HCT116 (cell line): ENCODE data around the gene SMPDL3B. TPM values are rescaled to one million over a fixed set of nuclear protein-coding genes. Genes with fewer than 3 reads are reported as not detected.

Experiments
- ATAC-seq: fragments of 200-7000 bp; cut with Tn5 transposase; 2 replicates; pipeline ENCODE4 v1.9.1; 2020; ENCODE audit warnings: mild to moderate bottlenecking, moderate library complexity
- BruUV-seq: library from RNA; stranded (reverse); fragments of 400-500 nt; replicated peaks from 2 replicates; lab custom pipeline; 2021; lab: Mats Ljungman, UMichigan
- CTCF ChIA-PET: fragments of 300-600 bp; sonication (Branson Sonifier 250); formaldehyde crosslinking; loops from one replicate; lab custom pipeline; 2021; ENCODE audit warnings: antibody characterized with exemption; lab: Charles Lee
- POLR2A ChIA-PET: fragments of 300-600, 350-600 bp; sonication (Branson Sonifier 250); formaldehyde crosslinking; loops from one replicate; lab custom pipeline; 2021; ENCODE audit warnings: antibody characterized with exemption; lab: Charles Lee
- RAD21 ChIA-PET, 2 experiments: fragments of 300-600 bp; sonication (Branson Sonifier 250); formaldehyde crosslinking; loops; one replicate each; lab custom pipeline; 2023; ENCODE audit warnings: low total read pairs in 2 of 2; ENCODE audit not compliant: uncharacterized antibody in 2 of 2, unreplicated experiment in 2 of 2, low non-redundant PET in 1 of 2; lab: Charles Lee
- DNase-seq: peaks from one replicate; pipeline ENCODE4 v3.0.0-alpha.2; 2010; ENCODE audit warnings: low read depth, low spot score
- H2AFZ ChIP-seq: fragments of 200-600 bp; shearing (Covaris generic), sonication (generic); 2 replicates; pipeline ENCODE4 v1.6.1; 2017; ENCODE audit warnings: low read depth, mixed run types, mixed read lengths, antibody characterized with exemption, low read length; ENCODE audit not compliant: poor library complexity, severe bottlenecking
- H3K27ac ChIP-seq: 2 replicates; pipeline ENCODE4 v1.5.1; 2012; ENCODE audit warnings: low read depth, low read length
- H3K27me3 ChIP-seq: fragments of 200-600 bp; sonication (generic); 2 replicates; pipeline ENCODE4 v1.6.1; 2016; ENCODE audit warnings: mixed run types, low read length, mixed read lengths; ENCODE audit not compliant: insufficient read depth
- H3K36me3 ChIP-seq, 2 experiments: fragments of 200-500 bp in 1 of 2; fragments of 200-600 bp in 1 of 2; sonication (Bioruptor generic) in 1 of 2; sonication (generic) in 1 of 2; 2 replicates each; pipeline versions ENCODE4 v1.5.1 to v1.6.1; 2014 to 2016; ENCODE audit warnings: low read length in 2 of 2, inconsistent platforms in 1 of 2, mixed read lengths in 1 of 2, mixed run types in 1 of 2; ENCODE audit not compliant: insufficient read depth in 2 of 2, control insufficient read depth in 1 of 2
- H3K4me1 ChIP-seq, 2 experiments: fragments of 200-600 bp in 1 of 2; sonication (generic) in 1 of 2; 2 replicates each; pipeline versions ENCODE4 v1.5.1 to v1.6.1; 2012 to 2017; ENCODE audit warnings: low read length in 2 of 2, inconsistent platforms in 1 of 2, mild to moderate bottlenecking in 1 of 2, mixed read lengths in 1 of 2, mixed run types in 1 of 2, moderate library complexity in 1 of 2; ENCODE audit not compliant: insufficient read depth in 2 of 2, control insufficient read depth in 1 of 2
- H3K4me2 ChIP-seq: fragments of 200-600 bp; sonication (generic); 2 replicates; pipeline ENCODE4 v1.6.1; 2017; ENCODE audit warnings: mixed run types, low read length, mixed read lengths
- H3K4me3 ChIP-seq, 2 experiments: fragments of 200-600 bp in 1 of 2; sonication (generic) in 1 of 2; replicated peaks in 1 of 2; 2 replicates each; pipeline ENCODE4 v1.5.1; 2011 to 2016; ENCODE audit warnings: low read length in 2 of 2, control low read depth in 1 of 2, low read depth in 1 of 2, mild to moderate bottlenecking in 1 of 2, mixed read lengths in 1 of 2, mixed run types in 1 of 2
- H3K79me2 ChIP-seq: fragments of 200-600 bp; sonication (generic); 2 replicates; pipeline ENCODE4 v1.6.1; 2017; ENCODE audit warnings: mild to moderate bottlenecking, mixed run types, low read length, moderate library complexity, mixed read lengths; ENCODE audit not compliant: insufficient read depth
- H3K9ac ChIP-seq: fragments of 200-600 bp; sonication (generic); 2 replicates; pipeline ENCODE4 v1.6.1; 2016; ENCODE audit warnings: low read length, mixed read lengths
- H3K9me2 ChIP-seq: fragments of 200-600 bp; sonication (generic), shearing (Covaris generic); 2 replicates; pipeline ENCODE4 v1.6.1; 2017; ENCODE audit warnings: mixed run types, mild to moderate bottlenecking, moderate library complexity; ENCODE audit not compliant: insufficient read depth
- H3K9me3 ChIP-seq, 2 experiments: fragments of 200-500 bp in 1 of 2; fragments of 200-600 bp in 1 of 2; sonication (Bioruptor generic) in 1 of 2; sonication (generic) in 1 of 2; 2 replicates each; pipeline ENCODE4 v1.6.1; 2014 to 2017; ENCODE audit warnings: low read length in 2 of 2, mixed read lengths in 2 of 2, inconsistent platforms in 1 of 2, low read depth in 1 of 2, mild to moderate bottlenecking in 1 of 2, mixed run types in 1 of 2, moderate library complexity in 1 of 2; ENCODE audit not compliant: control insufficient read depth in 1 of 2, insufficient read depth in 1 of 2
- H4K20me1 ChIP-seq: fragments of 200-600 bp; sonication (generic), shearing (Covaris generic); 2 replicates; pipeline ENCODE4 v1.6.1; 2017; ENCODE audit warnings: mixed run types, mild to moderate bottlenecking, moderate library complexity; ENCODE audit not compliant: insufficient read depth
- CBX3 ChIP-seq: IDR thresholded peaks from 2 replicates; pipeline ENCODE4 v1.6.1; 2012; ENCODE audit warnings: low read depth
- ELF1 ChIP-seq: IDR thresholded peaks from 2 replicates; pipeline ENCODE4 v1.6.1; 2012; ENCODE audit warnings: low read depth, borderline replicate concordance
- EZH2 ChIP-seq: fragments of 200-600 bp; sonication (generic); IDR thresholded peaks from 2 replicates; pipeline ENCODE4 v1.6.1; 2017; ENCODE audit warnings: antibody characterized with exemption, mixed run types
- EZH2phosphoT487 ChIP-seq: fragments of 200-600 bp; IDR thresholded peaks from 2 replicates; pipeline ENCODE4 v1.6.1; 2018; ENCODE audit warnings: antibody characterized with exemption, borderline replicate concordance
- JUND ChIP-seq: IDR thresholded peaks from 2 replicates; pipeline ENCODE4 v1.6.1; 2012
- POLR2A ChIP-seq: IDR thresholded peaks from 2 replicates; pipeline ENCODE4 v1.7.0; 2011; ENCODE audit warnings: borderline replicate concordance; ENCODE audit not compliant: insufficient read depth, insufficient read length; ENCODE audit errors: extremely low read depth
- SRF ChIP-seq: IDR thresholded peaks from 2 replicates; pipeline ENCODE4 v1.6.1; 2012; ENCODE audit warnings: low read depth
- TCF7L2 ChIP-seq: IDR thresholded peaks from 2 replicates; pipeline ENCODE4 v1.7.0; 2011; ENCODE audit warnings: borderline replicate concordance, inconsistent platforms; ENCODE audit not compliant: insufficient read depth, insufficient read length; ENCODE audit errors: extremely low read depth
- ZFX ChIP-seq: fragments of 450-650 bp; IDR thresholded peaks from 2 replicates; pipeline ENCODE4 v1.6.1; 2017
- intact Hi-C: fragments of 100-400 bp; cut with micrococcal nuclease; formaldehyde crosslinking; loops from 2 replicates; pipeline ENCODE4 v1.10.0; 2022
- total RNA-seq: library from RNA; stranded (reverse); gene quantifications from one replicate; pipeline ENCODE4 v1.2.1, GENCODE V29; 2021; ENCODE audit not compliant: unreplicated experiment
- TF ChIP-seq, protein P1 (sequence below): IDR thresholded peaks from 2 replicates; pipeline ENCODE4 v1.6.1; 2012
- TF ChIP-seq, protein P2 (sequence below): IDR thresholded peaks from 2 replicates; pipeline ENCODE4 v1.6.1; 2011; ENCODE audit warnings: mild to moderate bottlenecking, low read length, moderate library complexity; ENCODE audit not compliant: insufficient replicate concordance; ENCODE audit errors: extremely low read depth
- TF ChIP-seq, protein P3 (sequence below), 3 experiments: fragments of 200-600 bp in 1 of 3; sonication (generic) in 1 of 3; IDR thresholded peaks in 2 of 3; conservative IDR thresholded peaks in 1 of 3; 2 replicates each; pipeline ENCODE4 v1.5.1; 2012 to 2017; ENCODE audit warnings: low read depth in 2 of 3, low read length in 2 of 3, antibody characterized with exemption in 1 of 3, borderline replicate concordance in 1 of 3, control low read depth in 1 of 3, mild to moderate bottlenecking in 1 of 3, mixed read lengths in 1 of 3, mixed run types in 1 of 3, moderate library complexity in 1 of 3; ENCODE audit not compliant: insufficient read depth in 1 of 3

The SMPDL3B gene
- total RNA-seq, 1 experiment from 2014 or later = 16.4 TPM

DNA sequence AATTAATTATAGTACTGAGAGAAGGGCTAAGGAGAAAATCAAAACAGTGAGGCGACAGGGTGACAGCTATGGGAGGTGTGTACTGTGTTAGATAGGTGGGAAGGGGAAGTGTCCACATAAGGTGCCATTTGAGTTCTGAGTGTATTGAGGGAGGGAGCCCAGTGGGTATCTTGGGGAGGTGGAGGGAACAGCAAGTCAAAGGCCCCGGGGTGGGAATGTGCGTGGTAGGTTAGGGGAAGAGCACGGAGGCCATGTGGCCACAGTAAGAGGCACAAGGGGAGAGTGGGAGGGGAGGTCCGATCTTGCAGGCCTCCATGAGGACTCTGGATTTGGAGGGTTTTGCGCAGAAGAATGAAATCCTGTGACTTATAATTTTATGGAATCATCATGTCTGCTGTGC lies 22.0 kb downstream of the SMPDL3B start:
- no peak for ATAC-seq
- Histone ChIP-seq H3K27me3 (no peaks in the 10 kb centered on the region), H3K4me1 (peaks cover 17 to 31% of the 10 kb centered on the region in 2 experiments), H3K9me3 (no peaks in the 10 kb centered on the region), H2AFZ (no peak overlapping the region), H3K79me2 (peaks cover 7% of the 10 kb centered on the region; the same call in 1 of the 2 replicates), H3K4me2 (no peak overlapping the region), H3K27ac (no peak overlapping the region), H3K4me3 (no peak overlapping the region), H4K20me1 (no peaks in the 10 kb centered on the region), H3K9ac (no peak overlapping the region), H3K36me3 (no peaks in the 10 kb centered on the region), H3K9me2 (no peaks in the 10 kb centered on the region)
- TF ChIP-seq CBX3 = no peak
- TF ChIP-seq JUND = no peak
- TF ChIP-seq, protein P1, sequence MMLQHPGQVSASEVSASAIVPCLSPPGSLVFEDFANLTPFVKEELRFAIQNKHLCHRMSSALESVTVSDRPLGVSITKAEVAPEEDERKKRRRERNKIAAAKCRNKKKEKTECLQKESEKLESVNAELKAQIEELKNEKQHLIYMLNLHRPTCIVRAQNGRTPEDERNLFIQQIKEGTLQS = no peak
- TF ChIP-seq EZH2phosphoT487 = no peak
- no peak for TF ChIP-seq ZFX
- TF ChIP-seq EZH2 = no peak
- no peak for TF ChIP-seq SRF
- TF ChIP-seq, protein P2, sequence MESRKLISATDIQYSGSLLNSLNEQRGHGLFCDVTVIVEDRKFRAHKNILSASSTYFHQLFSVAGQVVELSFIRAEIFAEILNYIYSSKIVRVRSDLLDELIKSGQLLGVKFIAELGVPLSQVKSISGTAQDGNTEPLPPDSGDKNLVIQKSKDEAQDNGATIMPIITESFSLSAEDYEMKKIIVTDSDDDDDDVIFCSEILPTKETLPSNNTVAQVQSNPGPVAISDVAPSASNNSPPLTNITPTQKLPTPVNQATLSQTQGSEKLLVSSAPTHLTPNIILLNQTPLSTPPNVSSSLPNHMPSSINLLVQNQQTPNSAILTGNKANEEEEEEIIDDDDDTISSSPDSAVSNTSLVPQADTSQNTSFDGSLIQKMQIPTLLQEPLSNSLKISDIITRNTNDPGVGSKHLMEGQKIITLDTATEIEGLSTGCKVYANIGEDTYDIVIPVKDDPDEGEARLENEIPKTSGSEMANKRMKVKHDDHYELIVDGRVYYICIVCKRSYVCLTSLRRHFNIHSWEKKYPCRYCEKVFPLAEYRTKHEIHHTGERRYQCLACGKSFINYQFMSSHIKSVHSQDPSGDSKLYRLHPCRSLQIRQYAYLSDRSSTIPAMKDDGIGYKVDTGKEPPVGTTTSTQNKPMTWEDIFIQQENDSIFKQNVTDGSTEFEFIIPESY = no peak
- TF ChIP-seq ELF1 = no peak
- TF ChIP-seq POLR2A = no peak
- TF ChIP-seq TCF7L2 = no peak
- TF ChIP-seq, protein P3, sequence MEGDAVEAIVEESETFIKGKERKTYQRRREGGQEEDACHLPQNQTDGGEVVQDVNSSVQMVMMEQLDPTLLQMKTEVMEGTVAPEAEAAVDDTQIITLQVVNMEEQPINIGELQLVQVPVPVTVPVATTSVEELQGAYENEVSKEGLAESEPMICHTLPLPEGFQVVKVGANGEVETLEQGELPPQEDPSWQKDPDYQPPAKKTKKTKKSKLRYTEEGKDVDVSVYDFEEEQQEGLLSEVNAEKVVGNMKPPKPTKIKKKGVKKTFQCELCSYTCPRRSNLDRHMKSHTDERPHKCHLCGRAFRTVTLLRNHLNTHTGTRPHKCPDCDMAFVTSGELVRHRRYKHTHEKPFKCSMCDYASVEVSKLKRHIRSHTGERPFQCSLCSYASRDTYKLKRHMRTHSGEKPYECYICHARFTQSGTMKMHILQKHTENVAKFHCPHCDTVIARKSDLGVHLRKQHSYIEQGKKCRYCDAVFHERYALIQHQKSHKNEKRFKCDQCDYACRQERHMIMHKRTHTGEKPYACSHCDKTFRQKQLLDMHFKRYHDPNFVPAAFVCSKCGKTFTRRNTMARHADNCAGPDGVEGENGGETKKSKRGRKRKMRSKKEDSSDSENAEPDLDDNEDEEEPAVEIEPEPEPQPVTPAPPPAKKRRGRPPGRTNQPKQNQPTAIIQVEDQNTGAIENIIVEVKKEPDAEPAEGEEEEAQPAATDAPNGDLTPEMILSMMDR (IDR thresholded peaks at IDR 0.05 in 2 of 3, conservative IDR thresholded peaks at IDR 0.05 in 1 of 3; ENCODE audit: borderline replicate concordance in 1 of 3, insufficient read depth in 1 of 3, low read depth in 2 of 3, low read length in 2 of 3) = no peak
- CTCF ChIA-PET = interaction anchor here (1.0 kb wide), 1 partner anchor 17 kb away, joined by 3 read pairs; no protein-coding TSS in a partner anchor
- RAD21 ChIA-PET = no interaction called here
- POLR2A ChIA-PET = no interaction called here
- intact Hi-C loops = no loop called here
- no peak for DNase-seq
- no TSS peak for BruUV-seq
